HG03064 (cell line): Measurements from ENCODE around the gene UBE2E2.
"Not testable (repeated sequence)": the region's sequence is repeated elsewhere in the genome, so short reads cannot be mapped to it uniquely, and the experiment has no call there.

Experiments used
- ATAC-seq: cut with Tn5 transposase; IDR thresholded peaks from one replicate; pipeline ENCODE4 v1.9.1; 2021; ENCODE audit warnings: low read depth; ENCODE audit not compliant: unreplicated experiment

UBE2E2 gene

GRCh38 chr3:23202921-23203707, at the start of gene UBE2E2:
TSS of gene UBE2E2 (plus strand) at chr3:23203327.
- peak; percentile 68 for ATAC-seq

GRCh38 chr3:23153436-23153835, 49.7 kb upstream of the UBE2E2 start:
- no peak for ATAC-seq

- no peak for ATAC-seq
Measured at GRCh38 chr3:23157331-23157730, 45.8 kb upstream of the UBE2E2 start.

DNA sequence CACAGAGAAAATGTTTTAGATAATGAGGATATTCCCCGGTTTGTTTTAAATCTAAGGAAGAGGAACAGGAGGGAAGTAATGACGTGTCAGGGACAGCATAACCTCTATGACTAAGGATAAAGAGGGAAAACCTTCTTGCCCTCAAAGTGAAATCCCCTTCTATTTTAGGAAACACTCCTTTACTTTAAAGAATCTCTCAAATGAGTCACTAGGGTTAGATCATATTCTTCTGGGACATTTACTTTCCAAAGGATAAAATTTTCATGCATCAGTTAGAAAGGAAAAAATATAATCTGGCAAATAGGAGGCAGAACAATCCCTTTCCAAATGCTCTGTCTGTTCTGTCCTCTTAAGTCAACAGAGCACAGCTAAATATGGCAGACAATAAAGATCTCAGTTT, 43.2 kb upstream of the UBE2E2 start:
- no peak for ATAC-seq

DNA sequence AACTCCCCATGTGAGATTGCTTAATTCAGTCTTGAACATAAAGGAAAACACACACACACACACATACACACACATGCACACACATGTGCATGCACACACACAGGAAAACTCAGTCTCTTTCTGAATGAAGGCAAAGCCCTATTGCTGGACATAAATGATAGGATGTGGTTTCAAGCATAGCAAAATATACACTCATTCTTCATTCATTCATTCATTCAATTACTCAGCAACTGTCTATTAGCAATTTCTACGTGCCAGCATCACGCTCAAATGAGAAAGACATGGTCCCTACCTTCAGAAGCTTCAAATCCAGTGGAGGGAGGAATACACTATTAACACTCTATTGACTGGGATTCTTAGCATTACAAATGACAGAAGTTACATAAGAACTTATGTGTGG, 41.8 kb upstream of the UBE2E2 start:
- no peak for ATAC-seq

- ATAC-seq = peak; percentile 50
Measured at GRCh38 chr3:23161896-23162570, 41.1 kb upstream of the UBE2E2 start.

GRCh38 chr3:23162934-23163333, 40.2 kb upstream of the UBE2E2 start:
- peak; percentile 71 for ATAC-seq

DNA sequence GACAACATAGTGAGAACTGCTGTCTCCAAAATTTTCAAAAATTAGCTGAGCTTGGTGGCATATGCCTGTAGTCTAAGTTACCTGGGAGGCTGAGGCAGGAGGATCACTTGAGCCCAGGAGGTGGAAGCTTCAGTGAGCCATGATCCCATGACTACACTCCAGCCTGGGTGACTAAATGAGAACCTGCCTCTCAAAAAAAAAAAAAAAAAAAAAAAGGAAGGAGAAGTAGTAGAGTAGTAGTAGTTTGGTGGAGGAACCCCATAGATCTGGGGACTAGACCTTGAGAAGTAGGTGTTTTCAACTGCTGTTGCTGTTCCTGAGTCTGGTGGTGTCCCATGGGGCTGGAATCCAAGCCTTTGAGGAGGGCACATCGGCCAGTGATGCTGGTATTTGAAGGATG, 38.4 kb upstream of the UBE2E2 start:
- no peak for ATAC-seq

DNA sequence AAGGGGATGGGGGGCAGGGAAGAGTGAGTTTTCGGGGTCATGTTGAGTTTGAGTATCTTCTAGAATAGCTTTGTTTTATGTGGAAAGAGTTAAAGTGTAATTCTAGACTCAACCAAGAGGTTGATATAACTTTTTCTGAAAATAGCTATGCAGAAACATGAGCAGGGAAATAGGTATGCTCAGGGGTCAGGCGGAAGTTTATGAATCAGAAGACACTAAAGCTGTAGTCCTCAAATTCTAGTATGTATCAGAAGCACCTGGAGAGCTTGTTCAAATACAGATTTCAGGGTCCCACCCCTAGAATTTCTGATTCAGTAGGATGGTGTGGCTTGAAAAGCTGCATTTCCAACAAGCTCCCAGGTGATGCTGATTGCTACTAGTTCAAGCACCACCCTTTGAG, 37.6 kb upstream of the UBE2E2 start:
- ATAC-seq = no peak

- ATAC-seq = no peak
Measured at GRCh38 chr3:23166276-23166675, 36.9 kb upstream of the UBE2E2 start.

DNA sequence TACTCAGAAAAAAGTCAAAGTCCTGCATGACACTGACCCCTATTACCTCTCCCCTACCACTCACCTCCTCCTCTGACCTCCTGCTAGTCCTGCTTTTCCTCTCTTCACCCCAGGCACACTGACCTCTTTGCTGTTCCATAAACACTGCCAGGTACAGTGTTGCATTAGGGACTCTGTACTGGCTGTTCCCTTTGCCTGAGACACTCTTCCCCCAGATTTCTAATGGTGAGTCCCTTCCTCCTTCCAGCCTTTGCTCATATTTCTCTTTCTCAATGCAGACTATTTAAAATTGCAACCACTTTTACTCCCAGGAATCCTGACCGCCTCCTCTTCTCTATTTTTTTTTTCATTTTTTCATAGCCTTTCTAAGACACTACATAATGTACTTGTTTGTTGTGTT, 36.3 kb upstream of the UBE2E2 start:
- ATAC-seq = no peak

GRCh38 chr3:23169551-23169950, 33.6 kb upstream of the UBE2E2 start:
- ATAC-seq = no peak

- no peak for ATAC-seq
Measured at GRCh38 chr3:23170291-23170690, 32.8 kb upstream of the UBE2E2 start.

- ATAC-seq = no peak
Measured at GRCh38 chr3:23172059-23172458, 31.1 kb upstream of the UBE2E2 start.

GRCh38 chr3:23174426-23175039, 28.6 kb upstream of the UBE2E2 start:
- ATAC-seq = no peak

GRCh38 chr3:23175341-23176083, 27.6 kb upstream of the UBE2E2 start:
- ATAC-seq = no peak

GRCh38 chr3:23176839-23177238, 26.3 kb upstream of the UBE2E2 start:
- ATAC-seq = not testable (repeated sequence)

- ATAC-seq = no peak
Measured at GRCh38 chr3:23182996-23183513, 20.1 kb upstream of the UBE2E2 start.

DNA sequence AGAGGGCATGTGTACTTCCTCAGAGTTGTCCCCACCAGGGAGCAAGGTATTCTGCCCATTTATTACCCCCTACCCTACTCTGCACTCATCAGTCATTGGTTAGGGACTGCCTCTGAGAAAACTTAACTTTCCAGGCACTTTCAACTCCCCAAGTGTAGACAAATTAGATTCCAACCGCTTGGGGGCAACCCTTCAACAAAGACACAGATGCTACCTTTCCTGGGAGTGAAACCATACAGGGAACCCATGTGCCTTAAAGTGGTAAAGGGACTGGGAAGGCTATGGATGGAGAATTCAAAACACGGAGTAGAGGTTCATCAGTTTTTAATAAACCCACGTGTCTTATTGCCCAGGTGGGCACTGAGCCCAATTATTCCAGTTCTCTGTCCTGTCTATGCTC, 19.4 kb upstream of the UBE2E2 start:
- no peak for ATAC-seq

DNA sequence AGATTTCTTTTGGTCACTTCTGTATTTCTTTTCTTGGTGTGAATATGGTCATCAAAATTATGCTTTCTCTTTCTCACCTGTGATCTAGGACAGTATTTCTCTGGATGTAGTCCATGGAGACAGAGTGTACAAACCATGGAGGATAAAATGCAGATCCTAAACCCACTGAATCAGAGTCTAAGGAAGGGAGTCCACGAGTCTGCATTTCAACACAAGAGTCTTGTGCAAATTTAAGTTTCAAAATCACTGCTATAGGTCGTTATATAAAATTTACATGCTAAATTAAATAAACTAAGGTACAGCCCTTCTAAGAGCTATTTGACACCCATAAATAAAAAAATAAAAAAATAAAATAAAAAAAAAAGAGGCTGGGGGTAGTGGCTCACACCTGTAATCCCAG, 17.3 kb upstream of the UBE2E2 start:
- no peak for ATAC-seq

DNA sequence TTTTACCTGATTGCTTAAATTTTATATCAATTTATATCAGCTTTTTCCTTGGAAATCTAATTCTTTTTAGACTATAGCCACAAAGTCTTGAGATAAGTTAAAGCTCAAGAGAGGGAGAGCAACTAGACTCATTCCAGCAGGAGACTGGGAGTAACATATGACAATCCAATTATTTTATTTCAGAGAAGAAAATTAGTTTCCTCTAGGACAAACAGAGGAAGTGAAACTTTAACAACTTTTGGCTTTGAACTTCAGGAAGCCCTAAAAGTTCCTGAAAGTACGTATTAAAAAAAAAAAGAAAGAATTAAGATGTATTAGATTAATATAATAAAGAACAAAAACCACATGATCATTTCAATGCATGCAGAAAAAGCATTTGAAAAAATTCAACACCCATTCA, 13.9 kb upstream of the UBE2E2 start:
- ATAC-seq = no peak
